Right lobe of liver (tissue), 4 donors: Measurements from ENCODE around the gene VGLL4.

Experiments used
- CTCF ChIP-seq, 4 donors: fragments of 200-600 bp in 3 of 4; fragments of 450-650 bp in 1 of 4; IDR thresholded peaks; one replicate each; pipeline versions ENCODE4 v1.5.1 to v1.8.0; 2016 to 2022; ENCODE audit warnings: antibody characterized with exemption in 4 of 4, mild to moderate bottlenecking in 2 of 4
- POLR2A ChIP-seq: fragments of 450-650 bp; IDR thresholded peaks from one replicate; pipeline ENCODE4 v1.6.1; 2017; ENCODE audit warnings: antibody characterized with exemption, mild to moderate bottlenecking
- donor health status: DM: no; HTN: no; CAD: no.
- donor health status: DM: no; HTN: no; CAD: no.
- donor health status: DM: no; HTN: yes; CAD: no.

- TF ChIP-seq CTCF (IDR thresholded peaks at IDR 0.05), result no peak
- TF ChIP-seq POLR2A, result no peak
These were observed 113.5 kb downstream of the VGLL4 start for GRCh38 chr3:11530153-11530721.
